H1 (cell line): ENCODE results near the gene TMIGD3. TPM values are rescaled to one million over a fixed set of nuclear protein-coding genes. Genes with fewer than 3 reads are reported as not detected.

ENCODE experiments used
- CTCF ChIA-PET: fragments of 300-600 bp; sonication (Branson Sonifier 250); formaldehyde crosslinking; loops from one replicate; lab custom pipeline; 2021; ENCODE audit not compliant: partially characterized antibody; lab: Charles Lee
- POLR2A ChIA-PET: fragments of 300-600 bp; sonication (Branson Sonifier 250); formaldehyde crosslinking; loops from one replicate; lab custom pipeline; 2021; ENCODE audit warnings: inconsistent platforms; ENCODE audit not compliant: partially characterized antibody; lab: Charles Lee
- DNase-seq, 2 experiments: peaks; one replicate each; pipeline versions ENCODE4 v3.0.0 to v3.0.0-alpha.2; 2010 to 2022; ENCODE audit warnings: low spot score in 2 of 2, low read depth in 1 of 2, mixed read lengths in 1 of 2
- FAIRE-seq: peaks from 2 replicates; lab custom pipeline; 2011; peaks lifted over from hg19 to GRCh38; lab: Jason Lieb, UNC
- H2AFZ ChIP-seq: 2 replicates; pipeline ENCODE4 v1.8.1; 2012; ENCODE audit warnings: low read length, inconsistent platforms
- H2AK5ac ChIP-seq: 2 replicates; pipeline ENCODE4 v1.6.1; 2013; ENCODE audit warnings: low read depth, low read length
- H2BK120ac ChIP-seq: replicated peaks from 2 replicates; pipeline ENCODE3; 2013; ENCODE audit warnings: low read depth, low read length, inconsistent platforms
- H2BK12ac ChIP-seq: 2 replicates; pipeline ENCODE4 v1.6.1; 2013; ENCODE audit warnings: low read depth, low read length
- H2BK15ac ChIP-seq: 2 replicates; pipeline ENCODE4 v1.6.1; 2013; ENCODE audit warnings: low read length
- H2BK20ac ChIP-seq: 2 replicates; pipeline ENCODE4 v1.6.1; 2013; ENCODE audit warnings: low read length
- H2BK5ac ChIP-seq: 2 replicates; pipeline ENCODE4 v1.6.1; 2013; ENCODE audit warnings: low read depth, low read length
- H3K14ac ChIP-seq: 2 replicates; pipeline ENCODE4 v1.6.1; 2013; ENCODE audit warnings: inconsistent platforms; ENCODE audit not compliant: insufficient read length
- H3K18ac ChIP-seq: 2 replicates; pipeline ENCODE4 v1.6.1; 2013; ENCODE audit warnings: low read length; ENCODE audit errors: extremely low read depth
- H3K23ac ChIP-seq: 2 replicates; pipeline ENCODE4 v1.6.1; 2013; ENCODE audit warnings: inconsistent platforms; ENCODE audit not compliant: insufficient read length
- H3K23me2 ChIP-seq: 2 replicates; pipeline ENCODE4 v1.6.1; 2013; ENCODE audit warnings: low read depth, low read length
- H3K27ac ChIP-seq: 2 replicates; pipeline ENCODE4 v1.6.1; 2011; ENCODE audit warnings: low read depth, low read length, inconsistent platforms
- H3K27me3 ChIP-seq, 4 experiments: replicated peaks in 1 of 4; 1 replicate in 1 of 4; 2 replicates in 3 of 4; pipeline versions ENCODE4 v1.6.1 to v1.8.1; 2011 to 2013; ENCODE audit warnings: low read length in 3 of 4, mild to moderate bottlenecking in 3 of 4, inconsistent platforms in 2 of 4, mixed read lengths in 2 of 4, moderate library complexity in 1 of 4; ENCODE audit not compliant: control insufficient read depth in 3 of 4, insufficient read depth in 3 of 4; ENCODE audit errors: extremely low read depth in 1 of 4
- H3K36me3 ChIP-seq, 4 experiments: 2 replicates each; pipeline versions ENCODE4 v1.6.1 to v1.8.1; 2011 to 2013; ENCODE audit warnings: mild to moderate bottlenecking in 4 of 4, low read length in 3 of 4, moderate library complexity in 2 of 4, control low read depth in 1 of 4, inconsistent platforms in 1 of 4; ENCODE audit not compliant: insufficient read depth in 4 of 4, control insufficient read depth in 2 of 4
- H3K4ac ChIP-seq: replicated peaks from 2 replicates; pipeline ENCODE3; 2013; ENCODE audit warnings: low read length, low read depth, mixed read lengths, inconsistent platforms; ENCODE audit not compliant: insufficient read length
- H3K4me1 ChIP-seq, 4 experiments: replicated peaks in 1 of 4; 1 replicate in 1 of 4; 2 replicates in 3 of 4; pipeline versions ENCODE4 v1.6.1 to v1.8.1; 2011 to 2013; ENCODE audit warnings: low read length in 3 of 4, inconsistent platforms in 2 of 4, mixed read lengths in 1 of 4; ENCODE audit not compliant: insufficient read depth in 4 of 4, control insufficient read depth in 3 of 4
- H3K4me2 ChIP-seq, 2 experiments: 2 replicates each; pipeline versions ENCODE4 v1.6.1 to v1.8.1; 2011 to 2013; ENCODE audit warnings: low read depth in 2 of 2, low read length in 2 of 2, control low read depth in 1 of 2, inconsistent platforms in 1 of 2, mild to moderate bottlenecking in 1 of 2; ENCODE audit not compliant: insufficient read depth in 1 of 2
- H3K4me3 ChIP-seq, 4 experiments: fragments of 200-600, 300-600 bp in 1 of 4; sonication (generic), shearing (Covaris generic), sonication (Bioruptor Twin) in 1 of 4; 2 replicates each; pipeline versions ENCODE4 v1.5.1 to v1.8.1; 2011 to 2016; ENCODE audit warnings: low read length in 4 of 4, low read depth in 3 of 4, control low read depth in 2 of 4, inconsistent platforms in 2 of 4, mild to moderate bottlenecking in 2 of 4, mixed read lengths in 1 of 4, moderate library complexity in 1 of 4; ENCODE audit not compliant: insufficient read depth in 2 of 4; ENCODE audit errors: extremely low read depth in 1 of 4
- H3K56ac ChIP-seq: replicated peaks from 2 replicates; pipeline ENCODE3; 2013; ENCODE audit warnings: low read depth, mild to moderate bottlenecking, mixed read lengths, low read length, inconsistent platforms; ENCODE audit not compliant: insufficient read length
- H3K79me1 ChIP-seq: 2 replicates; pipeline ENCODE4 v1.6.1; 2013; ENCODE audit warnings: low read depth, low read length, control low read depth
- H3K79me2 ChIP-seq, 2 experiments: 2 replicates each; pipeline versions ENCODE4 v1.6.1 to v1.8.1; 2012 to 2013; ENCODE audit warnings: low read length in 2 of 2, mild to moderate bottlenecking in 2 of 2, inconsistent platforms in 1 of 2; ENCODE audit not compliant: insufficient read depth in 2 of 2, control insufficient read depth in 1 of 2
- H3K9ac ChIP-seq, 4 experiments: replicated peaks in 1 of 4; 1 replicate in 1 of 4; 2 replicates in 3 of 4; pipeline versions ENCODE4 v1.6.1 to v1.8.1; 2011 to 2013; ENCODE audit warnings: low read depth in 3 of 4, low read length in 3 of 4, control low read depth in 2 of 4, mild to moderate bottlenecking in 2 of 4, moderate library complexity in 2 of 4, inconsistent platforms in 1 of 4; ENCODE audit errors: extremely low read depth in 1 of 4
- H3K9me3 ChIP-seq, 2 experiments: 2 replicates each; pipeline versions ENCODE4 v1.6.1 to v1.8.1; 2012 to 2013; ENCODE audit warnings: mild to moderate bottlenecking in 2 of 2, moderate library complexity in 2 of 2, control low read depth in 1 of 2, inconsistent platforms in 1 of 2, low read depth in 1 of 2, low read length in 1 of 2, mixed read lengths in 1 of 2; ENCODE audit not compliant: insufficient read depth in 2 of 2
- H4K20me1 ChIP-seq, 2 experiments: replicated peaks in 1 of 2; 2 replicates each; pipeline versions ENCODE3 to v1.8.1; 2011 to 2013; ENCODE audit warnings: inconsistent platforms in 2 of 2, low read length in 2 of 2, mild to moderate bottlenecking in 1 of 2; ENCODE audit not compliant: insufficient read depth in 2 of 2, control insufficient read depth in 1 of 2
- H4K5ac ChIP-seq: 2 replicates; pipeline ENCODE4 v1.6.1; 2013; ENCODE audit warnings: low read length, low read depth, mixed read lengths, inconsistent platforms; ENCODE audit not compliant: insufficient read length
- H4K8ac ChIP-seq: 2 replicates; pipeline ENCODE4 v1.8.0; 2013; ENCODE audit warnings: mild to moderate bottlenecking, moderate library complexity, low read length, inconsistent platforms; ENCODE audit not compliant: insufficient read depth; ENCODE audit errors: extremely low read depth
- H4K91ac ChIP-seq: replicated peaks from 2 replicates; pipeline ENCODE3; 2013; ENCODE audit warnings: low read length, mixed read lengths, inconsistent platforms; ENCODE audit not compliant: insufficient read length
- RBBP5 ChIP-seq: IDR thresholded peaks from 2 replicates; pipeline ENCODE4 v1.7.1; 2012; ENCODE audit warnings: low read depth, mild to moderate bottlenecking, inconsistent platforms, low read length, moderate library complexity, borderline replicate concordance
- TAF7 ChIP-seq: optimal IDR thresholded peaks from 2 replicates; pipeline ENCODE3; 2011; ENCODE audit warnings: low read depth, mild to moderate bottlenecking, inconsistent platforms, low read length, moderate library complexity, borderline replicate concordance
- TCF12 ChIP-seq: IDR thresholded peaks from 2 replicates; pipeline ENCODE4 v1.6.1; 2011; ENCODE audit warnings: low read depth, mild to moderate bottlenecking, low read length
- WGBS, 2 experiments: shearing (Covaris generic) in 1 of 2; methylation state at CpG; one replicate each; pipeline versions ENCODE4 v1.1.6 to v1.1.7; 2013 to 2015; ENCODE audit warnings: low lambda C conversion rate in 2 of 2, mixed read lengths in 2 of 2, inconsistent platforms in 1 of 2, low coverage in 1 of 2, missing lambda C conversion rate in 1 of 2; ENCODE audit not compliant: insufficient replicate concordance in 2 of 2, insufficient coverage in 1 of 2, insufficient read length in 1 of 2; ENCODE audit errors: extremely low coverage in 1 of 2, missing lambda C conversion rate in 1 of 2; 5-methylcytosine and 5-hydroxymethylcytosine counted together
- polyA plus RNA-seq, 7 experiments: library from polyadenylated mRNA; depleted of rRNA in 3 of 7; stranded (reverse) in 5 of 7; unstranded in 2 of 7; fragments of >200 nt in 5 of 7; fragments of 200-250 nt in 2 of 7; gene quantifications; 1 replicate in 5 of 7; 2 replicates in 1 of 7; 4 replicates in 1 of 7; pipeline versions ENCODE4 v1.2.1 to v1.2.3, GENCODE V29; 2011 to 2013; ENCODE audit warnings: missing spikeins in 2 of 7, mixed read lengths in 2 of 7
- total RNA-seq: library from RNA; stranded (reverse); fragmentation: NEBNext Ultra II Directional; extraction: Animal tissue kit (Norgen Biotek cat#: 25700); gene quantifications from 2 replicates; pipeline ENCODE4 v1.2.1, GENCODE V29; 2021
- TF ChIP-seq, protein P1 (sequence below): IDR thresholded peaks from 2 replicates; pipeline ENCODE4 v1.6.1; 2011; ENCODE audit warnings: low read length, improper control_type of control experiment

TMIGD3 gene
- total and polyA plus RNA-seq, 2 of the 8 experiments (the other 6 are each of a cell fraction or from before 2014, with no cell fraction given), result not detected

DNA sequence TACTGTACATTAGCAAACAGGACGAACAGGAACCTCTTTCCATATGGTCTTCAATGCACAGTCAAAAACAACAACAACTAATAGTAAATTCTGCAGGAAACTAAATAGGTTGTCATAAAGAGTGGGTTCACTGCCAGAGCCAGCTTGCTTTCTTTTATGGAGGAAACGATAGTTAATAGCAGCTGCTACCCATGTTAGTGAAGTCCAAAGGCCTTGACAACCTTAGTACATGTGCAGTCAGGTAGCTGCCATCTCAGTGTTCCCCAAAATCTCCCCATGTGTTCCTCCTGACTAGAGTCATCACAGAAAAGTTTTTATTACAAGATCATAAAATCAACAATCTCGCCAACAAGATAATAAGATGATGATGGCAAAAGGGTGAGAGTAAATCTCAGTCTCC is 16.6 kb upstream of the TMIGD3 start:
- Histone ChIP-seq H3K9me3 (no peaks in the 10 kb centered on the region), H3K79me1 (no peaks in the 10 kb centered on the region), H2BK15ac (no peak overlapping the region), H3K4me1 (no peaks in the 10 kb centered on the region; a peak in 2 of 7 replicates), H3K36me3 (no peaks in the 10 kb centered on the region), H3K56ac (no peak overlapping the region), H2AK5ac (no peak overlapping the region), H3K23me2 (no peaks in the 10 kb centered on the region), H4K91ac (no peak overlapping the region), H3K23ac (no peak overlapping the region), H3K4ac (no peak overlapping the region), H3K14ac (no peak overlapping the region), H3K18ac (no peak overlapping the region), H3K4me3 (no peak overlapping the region), H2BK5ac (no peak overlapping the region), H3K27ac (no peak overlapping the region), H4K8ac (no peak overlapping the region), H4K20me1 (no peaks in the 10 kb centered on the region), H2AFZ (no peak overlapping the region), H3K79me2 (no peaks in the 10 kb centered on the region), H3K9ac (no peak overlapping the region), H3K27me3 (peaks cover 0 to 1% (median 0%) of the 10 kb centered on the region in 4 experiments; a peak in 1 of 7 replicates), H4K5ac (no peak overlapping the region), H2BK20ac (no peak overlapping the region), H2BK120ac (no peak overlapping the region), H2BK12ac (no peak overlapping the region), H3K4me2 (no peak overlapping the region)
- CTCF ChIA-PET, result interaction anchor here (1.1 kb wide), 1 partner anchor 129 kb away, joined by 4 read pairs; no protein-coding TSS in a partner anchor
- WGBS, 2 experiments, result 94% methylated on average over 3 of the region's 3 CpGs; no CpG with 5 or more reads in 1 of the 2 experiments
- POLR2A ChIA-PET, result no interaction called here
- DNase-seq (no peak), FAIRE-seq (no peak)
- TF ChIP-seq RBBP5 (no peak), TCF12 (no peak), TAF7 (no peak)
- TF ChIP-seq, protein P1, sequence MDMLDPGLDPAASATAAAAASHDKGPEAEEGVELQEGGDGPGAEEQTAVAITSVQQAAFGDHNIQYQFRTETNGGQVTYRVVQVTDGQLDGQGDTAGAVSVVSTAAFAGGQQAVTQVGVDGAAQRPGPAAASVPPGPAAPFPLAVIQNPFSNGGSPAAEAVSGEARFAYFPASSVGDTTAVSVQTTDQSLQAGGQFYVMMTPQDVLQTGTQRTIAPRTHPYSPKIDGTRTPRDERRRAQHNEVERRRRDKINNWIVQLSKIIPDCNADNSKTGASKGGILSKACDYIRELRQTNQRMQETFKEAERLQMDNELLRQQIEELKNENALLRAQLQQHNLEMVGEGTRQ, result no peak
